HG02588 (cell line): ENCODE measurements around the gene COX7B2.

ENCODE experiments used
- ATAC-seq: cut with Tn5 transposase; IDR thresholded peaks from one replicate; pipeline ENCODE4 v1.9.1; 2021; ENCODE audit warnings: mild to moderate bottlenecking, moderate library complexity; ENCODE audit not compliant: unreplicated experiment

The COX7B2 gene

GRCh38 chr4:46890056-46890455 is 19.0 kb downstream of the COX7B2 start:
- no peak for ATAC-seq

GRCh38 chr4:46889410-46889809 is 19.6 kb downstream of the COX7B2 start:
- ATAC-seq = no peak

GRCh38 chr4:46886711-46887110 is 22.3 kb downstream of the COX7B2 start:
- ATAC-seq = no peak

- no peak for ATAC-seq
Observed at GRCh38 chr4:46878641-46879040, 30.4 kb downstream of the COX7B2 start.

- ATAC-seq = no peak
Observed at GRCh38 chr4:46874811-46875210, 34.2 kb downstream of the COX7B2 start.

- no peak for ATAC-seq
Observed at GRCh38 chr4:46870411-46870810, 38.6 kb downstream of the COX7B2 start.

GRCh38 chr4:46856333-46856732 is 52.7 kb downstream of the COX7B2 start:
- ATAC-seq = no peak

GRCh38 chr4:46852800-46853199 is 56.2 kb downstream of the COX7B2 start:
- ATAC-seq = no peak

- no peak for ATAC-seq
Observed at GRCh38 chr4:46850026-46850425, 59.0 kb downstream of the COX7B2 start.

- ATAC-seq = no peak
Observed at GRCh38 chr4:46844325-46844917, 64.6 kb downstream of the COX7B2 start.

GRCh38 chr4:46839128-46839527 is 69.9 kb downstream of the COX7B2 start:
- no peak for ATAC-seq

- no peak for ATAC-seq
Observed at GRCh38 chr4:46837639-46838038, 71.4 kb downstream of the COX7B2 start.

- ATAC-seq = no peak
Observed at GRCh38 chr4:46836584-46836983, 72.5 kb downstream of the COX7B2 start.

GRCh38 chr4:46830971-46831454 is 78.0 kb downstream of the COX7B2 start:
- ATAC-seq = no peak

- no peak for ATAC-seq
Observed at GRCh38 chr4:46820154-46820553, 88.9 kb downstream of the COX7B2 start.

GRCh38 chr4:46819095-46819494 is 90.0 kb downstream of the COX7B2 start:
- ATAC-seq = no peak

- no peak for ATAC-seq
Observed at GRCh38 chr4:46818604-46819003, 90.4 kb downstream of the COX7B2 start.

- ATAC-seq = no peak
Observed at GRCh38 chr4:46817806-46818205, 91.2 kb downstream of the COX7B2 start.

- ATAC-seq = no peak
Observed at GRCh38 chr4:46804781-46805413, 104.1 kb downstream of the COX7B2 start.

GRCh38 chr4:46793036-46793435 is 116.0 kb downstream of the COX7B2 start:
- no peak for ATAC-seq

GRCh38 chr4:46781434-46782092 is 127.5 kb downstream of the COX7B2 start:
- no peak for ATAC-seq

GRCh38 chr4:46765465-46765864 is 143.6 kb downstream of the COX7B2 start:
- ATAC-seq = no peak
